ENCODE measurements around the gene FAM209A.

- no peak for TF ChIP-seq JUN (CRISPR knock-in tag; IDR thresholded peaks at IDR 0.05)
- TF ChIP-seq USF1 (CRISPR knock-in tag; IDR thresholded peaks at IDR 0.05), result no peak
- TF ChIP-seq SP1 (CRISPR knock-in tag; conservative IDR thresholded peaks at IDR 0.05), result no peak
- no peak for TF ChIP-seq CTCF (IDR thresholded peaks at IDR 0.05)
- no peak for TF ChIP-seq ESRRA (CRISPR knock-in tag; IDR thresholded peaks at IDR 0.05; ENCODE audit: borderline replicate concordance)
- TF ChIP-seq E2F4 (CRISPR knock-in tag; IDR thresholded peaks at IDR 0.05; ENCODE audit: borderline replicate concordance, low read depth), result no peak
- TF ChIP-seq ATF2 (CRISPR knock-in tag; IDR thresholded peaks at IDR 0.05; ENCODE audit: borderline replicate concordance, low read depth), result no peak
These were observed 37.3 kb upstream of the FAM209A start for GRCh38 chr20:56487216-56487615.
